Retinal pigment epithelial cell (primary cell): Measurements from ENCODE around the gene C16orf46.

Source experiments
- DNase-seq: peaks from one replicate; pipeline ENCODE4 v3.0.0-alpha.2; 2010; ENCODE audit warnings: low read depth
- H3K4me3 ChIP-seq: 2 replicates; pipeline ENCODE4 v1.5.1; 2011; ENCODE audit warnings: mild to moderate bottlenecking, low read length, control low read depth, moderate library complexity
- TF ChIP-seq, protein P1 (sequence below): conservative IDR thresholded peaks from 2 replicates; pipeline ENCODE4 v1.5.1; 2011; ENCODE audit warnings: low read depth, low read length, control low read depth, inconsistent platforms

C16orf46 gene

DNA sequence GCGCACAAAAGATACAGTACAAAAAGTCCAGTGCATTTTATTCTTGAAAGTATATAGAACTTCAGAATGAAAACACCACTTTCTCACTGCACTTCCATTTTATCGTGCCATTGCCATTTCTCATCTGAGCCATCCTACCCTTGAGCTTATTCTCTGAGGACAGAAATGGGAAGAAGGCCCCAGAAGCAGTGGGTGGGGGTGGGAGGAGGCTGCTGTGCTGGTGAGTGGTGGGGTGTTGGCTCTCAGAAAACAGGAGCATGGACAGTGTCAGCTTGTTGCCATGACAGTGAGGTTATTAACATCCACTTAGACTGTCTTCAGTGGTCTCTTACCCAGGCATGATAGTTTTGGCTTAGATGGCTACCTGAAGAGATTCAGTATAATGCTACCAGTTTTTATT lies 36.9 kb downstream of the C16orf46 start:
- DNase-seq = no peak
- TF ChIP-seq, protein P1, sequence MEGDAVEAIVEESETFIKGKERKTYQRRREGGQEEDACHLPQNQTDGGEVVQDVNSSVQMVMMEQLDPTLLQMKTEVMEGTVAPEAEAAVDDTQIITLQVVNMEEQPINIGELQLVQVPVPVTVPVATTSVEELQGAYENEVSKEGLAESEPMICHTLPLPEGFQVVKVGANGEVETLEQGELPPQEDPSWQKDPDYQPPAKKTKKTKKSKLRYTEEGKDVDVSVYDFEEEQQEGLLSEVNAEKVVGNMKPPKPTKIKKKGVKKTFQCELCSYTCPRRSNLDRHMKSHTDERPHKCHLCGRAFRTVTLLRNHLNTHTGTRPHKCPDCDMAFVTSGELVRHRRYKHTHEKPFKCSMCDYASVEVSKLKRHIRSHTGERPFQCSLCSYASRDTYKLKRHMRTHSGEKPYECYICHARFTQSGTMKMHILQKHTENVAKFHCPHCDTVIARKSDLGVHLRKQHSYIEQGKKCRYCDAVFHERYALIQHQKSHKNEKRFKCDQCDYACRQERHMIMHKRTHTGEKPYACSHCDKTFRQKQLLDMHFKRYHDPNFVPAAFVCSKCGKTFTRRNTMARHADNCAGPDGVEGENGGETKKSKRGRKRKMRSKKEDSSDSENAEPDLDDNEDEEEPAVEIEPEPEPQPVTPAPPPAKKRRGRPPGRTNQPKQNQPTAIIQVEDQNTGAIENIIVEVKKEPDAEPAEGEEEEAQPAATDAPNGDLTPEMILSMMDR = no peak
- H3K4me3 ChIP-seq = no peak overlapping the region

- peak overlapping the region; percentile 74 for H3K4me3 ChIP-seq
- TF ChIP-seq, protein P1 = no peak
- no peak for DNase-seq
These were observed 40.2 kb downstream of the C16orf46 start for GRCh38 chr16:81036751-81037350.

- H3K4me3 ChIP-seq = peak overlapping the region; percentile 74
- TF ChIP-seq, protein P1 = no peak
- no peak for DNase-seq
These were observed 40.9 kb downstream of the C16orf46 start for GRCh38 chr16:81035975-81036750.

- peak; percentile 34 for DNase-seq
- peak within 1 kb of the TSS; percentile 74 for H3K4me3 ChIP-seq
- TF ChIP-seq, protein P1 = peak; percentile 88
These were observed 41.6 kb downstream of the C16orf46 start, which contains the start of gene ATMIN for GRCh38 chr16:81035398-81035974. Gene ATMIN (plus strand): TSS chr16:81035842. CDS start chr16:81035871, 29 bp downstream.

DNA sequence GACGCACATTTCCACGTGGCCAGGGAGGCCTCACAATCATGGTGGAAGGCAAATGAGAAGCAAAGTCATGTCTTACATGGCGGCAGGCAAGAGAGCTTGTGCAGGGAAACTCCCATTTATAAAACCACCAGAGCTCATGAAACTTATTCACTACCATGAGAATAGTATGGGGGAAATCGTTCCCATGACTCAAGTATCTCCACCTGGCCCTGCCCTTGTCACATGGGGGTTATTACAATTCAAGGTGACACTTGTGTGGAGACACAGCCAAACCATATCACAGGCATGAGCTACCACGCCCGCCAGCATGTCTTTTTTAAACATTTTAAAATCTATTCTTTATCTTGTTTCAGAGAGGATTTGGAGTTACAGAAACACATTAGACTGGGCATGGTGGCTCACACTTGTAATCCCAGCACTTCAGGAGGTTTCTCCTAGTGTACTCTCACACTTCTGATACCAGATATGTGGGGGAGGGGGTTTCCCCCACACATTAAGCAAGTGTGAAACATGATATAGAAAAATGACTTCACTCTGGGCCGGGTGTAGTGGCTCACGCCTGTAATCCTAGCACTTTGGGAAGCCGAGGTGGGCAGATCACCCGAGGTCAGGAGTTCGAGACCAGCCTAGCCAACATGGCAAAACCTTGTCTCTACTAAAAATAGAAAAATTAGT lies 47.0 kb downstream of the C16orf46 start:
- DNase-seq = no peak
- TF ChIP-seq, protein P1 = no peak
- no peak overlapping the region for H3K4me3 ChIP-seq

DNA sequence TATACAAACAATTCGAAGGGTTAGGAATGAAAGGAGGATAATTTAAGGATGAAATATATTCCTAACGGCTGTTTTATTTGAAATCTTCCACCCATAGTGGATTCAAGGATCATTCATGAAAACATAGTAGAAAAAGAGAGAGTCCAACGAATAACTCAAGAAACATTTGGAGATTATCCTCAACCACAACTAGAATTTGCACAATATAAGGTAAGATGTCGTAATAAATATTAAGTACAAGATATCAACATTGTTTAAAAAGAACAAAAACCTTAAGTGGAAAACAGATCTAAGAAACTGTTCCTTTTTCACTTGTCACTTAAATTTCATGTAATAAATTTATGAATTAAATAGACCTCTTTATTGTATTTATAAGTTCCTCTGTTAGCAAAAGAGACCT lies 50.6 kb downstream of the C16orf46 start:
- DNase-seq = no peak
- TF ChIP-seq, protein P1 = no peak

More for the DNA sequence above, 50.6 kb downstream of the C16orf46 start:
- H3K4me3 ChIP-seq = no peak overlapping the region
